ENCODE data around the gene RANBP3L. TPM values are rescaled to one million over a fixed set of nuclear protein-coding genes. Genes with fewer than 3 reads are reported as not detected.

RANBP3L gene
- total RNA-seq, 1 experiment from 2014 or later, result not detected

GRCh38 chr5:36228505-36228904 lies 73.2 kb downstream of the RANBP3L start:
- H3K9me3 Mint-ChIP-seq, result no peaks in the 10 kb centered on the region
- no peak overlapping the region for H4K8ac ChIP-seq (replicated peaks; ENCODE audit: insufficient read length, low read depth, low read length)
- no peak overlapping the region for H3K9ac ChIP-seq (ENCODE audit: extremely low read depth, insufficient read length, low read length)

More at GRCh38 chr5:36228505-36228904, 73.2 kb downstream of the RANBP3L start:
- H4K5ac ChIP-seq (ENCODE audit: insufficient read length, low read depth, low read length), result no peak overlapping the region
- no peaks in the 10 kb centered on the region; a peak in 1 of 7 replicates for H3K36me3 Mint-ChIP-seq (ENCODE audit: insufficient read depth in 1 of 3, low read depth in 3 of 3)
- TF ChIP-seq CTCF (conservative IDR thresholded peaks at IDR 0.05), result no peak
- H2AK5ac ChIP-seq (ENCODE audit: insufficient read length, low read length), result no peak overlapping the region
- H3K79me2 ChIP-seq (ENCODE audit: insufficient read depth, low read length), result no peaks in the 10 kb centered on the region
- no peak overlapping the region for H3K4ac ChIP-seq (ENCODE audit: low read depth, low read length)
- no peak overlapping the region for H2BK15ac ChIP-seq (ENCODE audit: low read depth, low read length)
- no peak overlapping the region for H2BK5ac ChIP-seq (ENCODE audit: insufficient read length, low read length)
- no peak overlapping the region for H3K27ac Mint-ChIP-seq
- no CpG with 5 or more reads among the region's 7 CpGs for WGBS (ENCODE audit: extremely low coverage, insufficient read length, low lambda C conversion rate)
- no peaks in the 10 kb centered on the region for H3K27me3 Mint-ChIP-seq (ENCODE audit: low read depth)
- no peak overlapping the region for H3K27ac ChIP-seq (ENCODE audit: insufficient read length, low read depth, low read length)
- H2BK120ac ChIP-seq (ENCODE audit: low read depth, low read length, poor library complexity, severe bottlenecking), result no peak overlapping the region
- no peak overlapping the region for H3K56ac ChIP-seq (ENCODE audit: insufficient read length, low read depth, low read length)
- H3K9me3 ChIP-seq (ENCODE audit: control insufficient read depth, low read depth, low read length), result no peaks in the 10 kb centered on the region
- no peak overlapping the region for H3K18ac ChIP-seq (ENCODE audit: insufficient read length, low read depth, low read length)
- no peak overlapping the region for H2BK20ac ChIP-seq (ENCODE audit: low read depth, low read length, poor library complexity, severe bottlenecking)
- no peaks in the 10 kb centered on the region for H3K23me2 ChIP-seq (ENCODE audit: insufficient read length, low read depth, low read length, poor library complexity, severe bottlenecking)
- H2BK12ac ChIP-seq (ENCODE audit: insufficient read length, low read depth, low read length), result no peak overlapping the region
- no peak overlapping the region for H4K91ac ChIP-seq (ENCODE audit: insufficient read length, low read depth, low read length)
- H3K4me3 Mint-ChIP-seq, result no peak overlapping the region
- no peak for DNase-seq
- peaks cover 6 to 9% of the 10 kb centered on the region in 2 experiments for H3K4me1 Mint-ChIP-seq
- H3K79me1 ChIP-seq (ENCODE audit: insufficient read depth, low read depth, low read length, poor library complexity, severe bottlenecking), result no peaks in the 10 kb centered on the region
- H3K23ac ChIP-seq (ENCODE audit: insufficient read length, low read depth, low read length), result no peak overlapping the region
- H4K20me1 ChIP-seq (ENCODE audit: control insufficient read depth, insufficient read depth, insufficient read length), result no peaks in the 10 kb centered on the region
- no peaks in the 10 kb centered on the region for H3K4me1 ChIP-seq (ENCODE audit: insufficient read depth, low read length)
- H3K27me3 ChIP-seq (ENCODE audit: insufficient read depth, low read length), result no peaks in the 10 kb centered on the region
- no peak overlapping the region for H3K4me2 ChIP-seq (ENCODE audit: insufficient read depth, insufficient read length, low read length)
- no peak overlapping the region for H2AFZ ChIP-seq (ENCODE audit: low read length)
- no peak overlapping the region for H3K14ac ChIP-seq (ENCODE audit: insufficient read depth, low read length)
- no peak overlapping the region for H3T11ph ChIP-seq (ENCODE audit: low read length)
